ENCODE measurements around the gene ARHGAP26. TPM values are rescaled to one million over a fixed set of nuclear protein-coding genes. Genes with fewer than 3 reads are reported as not detected.
"Not testable (repeated sequence)": the region's sequence is repeated elsewhere in the genome, so short reads cannot be mapped to it uniquely, and the experiment has no call there.

The ARHGAP26 gene
- total and polyA plus RNA-seq, 5 donors from 2014 or later: 2.8 to 40.5 (median 5.4) TPM

DNA sequence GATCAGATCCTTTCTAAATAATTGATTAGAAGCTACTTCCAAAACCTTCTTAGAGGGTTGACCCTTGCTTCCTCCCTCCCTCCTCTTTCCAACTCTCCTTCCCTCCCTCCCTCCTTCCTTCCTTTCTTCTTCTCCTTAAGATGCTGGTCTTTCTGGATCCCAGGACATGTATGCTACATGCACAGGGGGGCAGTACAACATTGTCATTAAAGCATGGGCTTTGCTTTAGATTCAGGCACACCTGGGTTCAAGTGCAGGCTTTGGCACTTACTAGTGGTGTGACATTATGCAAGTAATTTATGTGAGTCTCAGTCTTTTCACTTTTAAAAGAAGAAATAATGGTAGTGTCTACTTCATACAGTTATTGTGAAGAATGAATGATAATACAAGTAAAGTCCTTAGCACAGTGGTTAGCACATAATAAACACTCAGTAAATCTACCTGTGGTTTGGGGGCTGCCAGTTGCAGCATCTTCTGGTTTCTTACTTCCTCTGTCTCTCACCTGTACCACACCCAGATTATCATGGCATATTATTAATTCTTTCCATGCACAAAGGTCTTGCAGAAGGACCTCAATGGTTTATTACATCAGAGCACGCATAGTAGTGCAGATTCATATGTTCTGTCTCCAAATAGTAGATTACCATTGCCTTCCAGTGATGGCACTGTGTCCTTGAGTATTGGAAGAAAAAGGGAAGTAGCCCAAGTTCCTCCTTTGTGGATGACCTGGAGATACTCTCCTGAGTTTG lies 154.1 kb downstream of the ARHGAP26 start:
- Histone ChIP-seq H3K27ac (ENCODE audit: insufficient read depth, low read length, poor library complexity, severe bottlenecking) (no peak overlapping the region), H3K27me3 (ENCODE audit: control insufficient read depth, insufficient read depth, low read length) (no peaks in the 10 kb centered on the region), H3K9me3 (ENCODE audit: control insufficient read depth in 2 of 2, low read length in 2 of 2) (no peaks in the 10 kb centered on the region), H3K4me3 (ENCODE audit: low read depth, low read length) (no peak overlapping the region), H3K4me1 (ENCODE audit: control insufficient read depth, insufficient read depth, low read length, poor library complexity, severe bottlenecking) (no peaks in the 10 kb centered on the region), H3K36me3 (ENCODE audit: control insufficient read depth, insufficient read depth, low read length) (no peaks in the 10 kb centered on the region)
- peak in 1 of 3 donors; percentile 12 for DNase-seq
- Mint-ChIP-seq H3K27me3 (no peaks in the 10 kb centered on the region), H3K36me3 (peaks cover 12% of the 10 kb centered on the region), H3K27ac (no peak overlapping the region), H3K4me3 (no peak overlapping the region), H3K4me1 (peaks cover 7 to 15% (median 10%) of the 10 kb centered on the region in 4 donors), H3K9me3 (no peaks in the 10 kb centered on the region)
- no peak for ATAC-seq (ENCODE audit: low read depth in 2 of 2)

DNA sequence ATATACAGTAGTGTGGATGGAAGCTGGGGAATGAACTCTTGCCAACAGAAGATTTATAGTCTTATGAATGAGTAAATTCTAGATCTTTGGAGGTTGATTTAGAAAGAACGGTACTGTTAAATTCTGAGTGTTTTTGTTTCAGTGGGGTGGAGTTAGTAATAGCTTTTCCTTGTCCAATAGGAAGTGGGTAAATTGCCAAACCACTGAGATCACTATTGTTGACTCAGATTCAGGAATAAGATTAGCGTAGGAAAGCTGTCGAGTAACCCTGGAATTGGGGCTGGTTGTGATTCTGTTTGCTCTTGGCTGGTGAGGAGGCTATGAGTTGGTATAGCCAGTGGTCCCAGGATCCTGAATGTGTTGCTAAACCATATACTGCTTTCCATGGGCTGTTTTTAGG lies 155.6 kb downstream of the ARHGAP26 start:
- Mint-ChIP-seq H3K27ac (no peak overlapping the region), H3K4me1 (peaks cover 7 to 15% (median 10%) of the 10 kb centered on the region in 4 donors), H3K36me3 (peaks cover 22% of the 10 kb centered on the region), H3K27me3 (peaks cover 4% of the 10 kb centered on the region), H3K4me3 (no peak overlapping the region), H3K9me3 (no peaks in the 10 kb centered on the region)
- Histone ChIP-seq H3K9me3 (ENCODE audit: control insufficient read depth in 2 of 2, low read length in 2 of 2) (no peaks in the 10 kb centered on the region), H3K36me3 (ENCODE audit: control insufficient read depth, insufficient read depth, low read length) (no peaks in the 10 kb centered on the region), H3K27me3 (ENCODE audit: control insufficient read depth, insufficient read depth, low read length) (no peaks in the 10 kb centered on the region), H3K4me3 (ENCODE audit: low read depth, low read length) (no peak overlapping the region), H3K27ac (ENCODE audit: insufficient read depth, low read length, poor library complexity, severe bottlenecking) (no peak overlapping the region), H3K4me1 (ENCODE audit: control insufficient read depth, insufficient read depth, low read length, poor library complexity, severe bottlenecking) (no peaks in the 10 kb centered on the region)
- ATAC-seq (ENCODE audit: low read depth in 2 of 2) (no peak), DNase-seq (no peak)

DNA sequence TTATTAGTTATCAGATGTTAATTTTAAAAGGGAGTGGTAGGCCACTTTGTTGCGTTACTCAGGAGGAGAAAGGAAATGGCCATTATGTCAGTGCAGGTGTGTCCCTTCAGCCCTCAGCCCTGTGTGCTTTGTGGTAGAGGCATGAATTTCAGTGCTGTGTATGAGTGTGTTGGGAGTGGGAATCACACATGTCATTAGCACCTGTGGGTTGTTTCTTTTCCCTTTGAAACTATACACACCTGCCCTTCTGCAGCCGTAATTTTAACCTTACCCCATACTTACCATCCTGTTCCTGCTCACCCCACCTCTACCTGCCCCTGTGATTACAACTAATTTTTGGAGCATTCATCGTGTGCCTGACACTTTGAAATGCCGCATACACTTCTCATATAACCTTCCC lies 156.4 kb downstream of the ARHGAP26 start:
- Histone ChIP-seq H3K27me3 (ENCODE audit: control insufficient read depth, insufficient read depth, low read length) (no peaks in the 10 kb centered on the region), H3K4me1 (ENCODE audit: control insufficient read depth, insufficient read depth, low read length, poor library complexity, severe bottlenecking) (no peaks in the 10 kb centered on the region), H3K4me3 (ENCODE audit: low read depth, low read length) (no peak overlapping the region), H3K9me3 (ENCODE audit: control insufficient read depth in 2 of 2, low read length in 2 of 2) (no peaks in the 10 kb centered on the region), H3K27ac (ENCODE audit: insufficient read depth, low read length, poor library complexity, severe bottlenecking) (no peak overlapping the region), H3K36me3 (ENCODE audit: control insufficient read depth, insufficient read depth, low read length) (no peaks in the 10 kb centered on the region)
- H3K27ac Mint-ChIP-seq: no peak overlapping the region
- no peak overlapping the region for H3K4me3 Mint-ChIP-seq
- DNase-seq (no peak), ATAC-seq (ENCODE audit: low read depth in 2 of 2) (no peak)
- peaks cover 7 to 15% (median 10%) of the 10 kb centered on the region in 4 donors for H3K4me1 Mint-ChIP-seq
- peaks cover 25% of the 10 kb centered on the region for H3K36me3 Mint-ChIP-seq
- H3K9me3 Mint-ChIP-seq: no peaks in the 10 kb centered on the region
- peaks cover 4% of the 10 kb centered on the region for H3K27me3 Mint-ChIP-seq

DNA sequence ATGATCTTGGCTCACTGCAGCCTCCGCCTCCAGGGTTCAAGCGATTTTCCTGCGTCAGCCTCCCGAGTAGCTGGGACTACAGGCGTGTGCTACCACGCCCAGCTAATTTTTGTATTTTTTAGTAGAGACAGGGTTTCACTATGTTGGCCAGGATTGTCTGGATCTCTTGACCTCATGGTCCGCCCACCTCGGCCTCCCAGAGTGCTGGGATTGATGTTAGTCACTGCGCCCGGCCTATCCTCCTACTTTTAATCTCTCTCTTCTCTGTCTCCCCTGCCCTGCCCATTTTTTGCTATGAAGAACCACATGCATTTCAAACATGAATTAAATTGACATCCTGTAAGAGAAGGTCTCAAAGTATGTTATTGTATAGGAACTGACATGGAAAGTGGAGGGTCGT lies 158.8 kb downstream of the ARHGAP26 start:
- not testable (repeated sequence) for H3K27ac ChIP-seq (ENCODE audit: insufficient read depth, low read length, poor library complexity, severe bottlenecking); DNase-seq; ATAC-seq (ENCODE audit: low read depth in 2 of 2); H3K9me3 ChIP-seq (ENCODE audit: control insufficient read depth in 2 of 2, low read length in 2 of 2); H3K27me3 Mint-ChIP-seq; H3K9me3 Mint-ChIP-seq; H3K4me3 Mint-ChIP-seq; H3K4me3 ChIP-seq (ENCODE audit: low read depth, low read length); H3K27me3 ChIP-seq (ENCODE audit: control insufficient read depth, insufficient read depth, low read length); H3K36me3 ChIP-seq (ENCODE audit: control insufficient read depth, insufficient read depth, low read length); H3K4me1 ChIP-seq (ENCODE audit: control insufficient read depth, insufficient read depth, low read length, poor library complexity, severe bottlenecking); H3K27ac Mint-ChIP-seq
- Mint-ChIP-seq H3K36me3 (peaks cover 36% of the 10 kb centered on the region), H3K4me1 (peaks cover 7 to 14% (median 10%) of the 10 kb centered on the region in 4 donors)

DNA sequence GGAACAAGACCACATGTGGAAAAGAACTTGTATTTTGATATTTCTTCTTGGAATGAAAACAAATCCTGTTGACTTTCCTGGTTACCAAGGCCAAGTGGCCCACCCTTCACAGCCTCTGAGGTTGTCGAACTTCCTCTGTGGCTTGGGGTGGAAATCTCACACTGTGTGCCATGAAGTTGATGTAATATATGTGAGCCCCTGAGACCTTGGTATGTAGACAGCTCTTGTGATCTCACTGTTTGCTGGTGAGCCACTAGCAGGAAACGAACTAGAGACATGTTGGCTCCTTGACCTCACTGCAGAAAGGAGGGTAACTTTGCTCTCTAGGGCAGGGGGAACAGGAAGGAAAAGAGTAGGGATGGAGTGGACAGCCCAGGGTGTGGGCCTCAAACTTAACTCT lies 159.4 kb downstream of the ARHGAP26 start:
- no peaks in the 10 kb centered on the region for H3K9me3 Mint-ChIP-seq
- H3K36me3 ChIP-seq (ENCODE audit: control insufficient read depth, insufficient read depth, low read length): no peaks in the 10 kb centered on the region
- H3K36me3 Mint-ChIP-seq: peaks cover 36% of the 10 kb centered on the region
- H3K4me3 Mint-ChIP-seq: no peak overlapping the region
- DNase-seq (no peak), ATAC-seq (ENCODE audit: low read depth in 2 of 2) (no peak)
- no peak overlapping the region for H3K27ac Mint-ChIP-seq
- no peaks in the 10 kb centered on the region for H3K4me1 ChIP-seq (ENCODE audit: control insufficient read depth, insufficient read depth, low read length, poor library complexity, severe bottlenecking)
- no peaks in the 10 kb centered on the region for H3K27me3 ChIP-seq (ENCODE audit: control insufficient read depth, insufficient read depth, low read length)
- H3K27ac ChIP-seq (ENCODE audit: insufficient read depth, low read length, poor library complexity, severe bottlenecking): no peak overlapping the region
- no peak overlapping the region for H3K4me3 ChIP-seq (ENCODE audit: low read depth, low read length)
- peaks cover 1 to 8% (median 6%) of the 10 kb centered on the region in 4 donors for H3K4me1 Mint-ChIP-seq
- H3K9me3 ChIP-seq (ENCODE audit: control insufficient read depth in 2 of 2, low read length in 2 of 2): no peaks in the 10 kb centered on the region
- H3K27me3 Mint-ChIP-seq: peaks cover 4% of the 10 kb centered on the region

DNA sequence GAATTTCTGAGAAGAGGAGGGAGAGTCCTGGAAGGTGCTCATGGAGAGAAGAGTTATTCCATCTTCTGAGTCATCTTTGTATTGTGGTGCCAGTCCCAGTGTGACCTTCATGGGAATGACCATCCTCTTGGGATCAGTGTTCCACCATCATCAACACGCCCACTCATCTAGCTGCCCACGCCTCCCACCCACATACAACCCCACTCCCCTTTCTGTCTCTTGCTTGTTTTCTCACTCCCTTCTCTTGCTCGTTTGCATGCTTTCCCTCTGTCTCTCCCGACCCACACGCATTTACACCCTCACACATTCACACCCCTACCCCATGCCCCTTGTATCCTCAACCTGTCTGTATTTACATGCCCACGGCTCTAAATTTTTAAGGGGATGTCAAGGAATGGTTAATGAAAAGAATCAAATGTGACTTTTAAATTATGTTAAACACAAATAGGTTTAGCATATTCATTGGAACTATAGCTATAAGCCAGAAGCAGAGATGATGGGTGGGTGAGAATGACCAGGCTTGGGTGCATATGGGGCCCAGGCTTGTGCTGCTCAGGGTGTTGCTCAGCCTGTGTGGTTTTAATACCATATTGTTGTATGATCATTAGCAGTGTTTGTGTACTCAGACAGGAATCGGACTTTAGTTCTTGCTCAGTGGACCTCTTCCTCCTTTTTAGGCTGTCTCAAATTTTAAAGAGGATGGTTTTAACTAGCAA lies 160.4 kb downstream of the ARHGAP26 start:
- ATAC-seq (ENCODE audit: low read depth in 2 of 2) (no peak), DNase-seq (no peak)
- H3K4me3 Mint-ChIP-seq: no peak overlapping the region
- H3K27ac Mint-ChIP-seq: peak overlapping the region in 1 of 3 donors; percentile 22
- Histone ChIP-seq H3K4me1 (ENCODE audit: control insufficient read depth, insufficient read depth, low read length, poor library complexity, severe bottlenecking) (no peaks in the 10 kb centered on the region), H3K27ac (ENCODE audit: insufficient read depth, low read length, poor library complexity, severe bottlenecking) (no peak overlapping the region), H3K4me3 (ENCODE audit: low read depth, low read length) (no peak overlapping the region), H3K36me3 (ENCODE audit: control insufficient read depth, insufficient read depth, low read length) (no peaks in the 10 kb centered on the region), H3K27me3 (ENCODE audit: control insufficient read depth, insufficient read depth, low read length) (no peaks in the 10 kb centered on the region), H3K9me3 (ENCODE audit: control insufficient read depth in 2 of 2, low read length in 2 of 2) (no peaks in the 10 kb centered on the region)
- peaks cover 4% of the 10 kb centered on the region for H3K27me3 Mint-ChIP-seq
- no peaks in the 10 kb centered on the region for H3K9me3 Mint-ChIP-seq
- H3K4me1 Mint-ChIP-seq: peaks cover 0 to 5% (median 2%) of the 10 kb centered on the region in 4 donors
- peaks cover 36% of the 10 kb centered on the region for H3K36me3 Mint-ChIP-seq

DNA sequence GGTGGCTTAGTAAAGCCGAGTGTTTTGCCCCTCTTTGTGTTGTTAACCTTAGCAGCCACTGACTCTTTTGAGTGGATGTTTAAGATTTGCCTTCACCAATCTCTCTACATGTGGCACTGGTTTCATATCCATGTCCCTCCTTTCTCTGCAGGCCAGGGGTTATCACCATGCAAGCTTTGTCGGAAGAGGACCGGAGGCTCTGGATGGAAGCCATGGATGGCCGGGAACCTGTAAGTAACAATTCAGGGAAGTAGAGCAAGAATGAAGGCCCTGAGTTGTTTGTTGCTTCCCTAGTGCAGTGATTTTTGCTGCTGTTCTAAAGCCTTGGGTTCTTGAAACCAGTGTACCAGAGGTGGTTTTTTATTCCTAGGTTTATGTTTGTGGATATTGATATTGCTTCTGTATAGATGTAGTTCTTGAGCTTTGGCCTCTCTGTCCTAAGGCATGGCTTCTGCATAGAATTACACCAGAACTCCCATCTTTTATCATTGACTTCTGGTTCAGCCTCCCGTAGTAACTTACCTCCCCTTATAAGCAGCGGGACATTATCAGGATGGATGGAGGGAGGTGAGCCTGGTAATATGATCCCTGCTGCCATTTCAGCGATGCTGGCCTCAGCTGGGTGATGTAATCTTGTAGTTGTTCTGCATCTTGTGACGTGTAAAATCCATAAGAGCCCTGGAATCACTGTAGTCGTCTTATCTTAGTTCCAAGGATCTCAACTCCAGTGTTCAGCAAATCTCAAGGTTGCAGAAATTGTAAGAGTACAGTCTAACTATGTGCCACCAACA lies 161.9 kb downstream of the ARHGAP26 start:
- Mint-ChIP-seq H3K9me3 (no peaks in the 10 kb centered on the region), H3K4me1 (peaks cover 0 to 5% (median 0%) of the 10 kb centered on the region in 4 donors), H3K4me3 (no peak overlapping the region), H3K27ac (no peak overlapping the region), H3K36me3 (peaks cover 36% of the 10 kb centered on the region), H3K27me3 (peaks cover 4% of the 10 kb centered on the region)
- Histone ChIP-seq H3K4me3 (ENCODE audit: low read depth, low read length) (no peak overlapping the region), H3K36me3 (ENCODE audit: control insufficient read depth, insufficient read depth, low read length) (peaks cover 2% of the 10 kb centered on the region), H3K4me1 (ENCODE audit: control insufficient read depth, insufficient read depth, low read length, poor library complexity, severe bottlenecking) (no peaks in the 10 kb centered on the region), H3K27ac (ENCODE audit: insufficient read depth, low read length, poor library complexity, severe bottlenecking) (no peak overlapping the region), H3K27me3 (ENCODE audit: control insufficient read depth, insufficient read depth, low read length) (no peaks in the 10 kb centered on the region), H3K9me3 (ENCODE audit: control insufficient read depth in 2 of 2, low read length in 2 of 2) (no peaks in the 10 kb centered on the region)
- no peak for ATAC-seq (ENCODE audit: low read depth in 2 of 2)
- DNase-seq: no peak
